ENCODE measurements around the gene RPL41. TPM values are rescaled to one million over a fixed set of nuclear protein-coding genes. Genes with fewer than 3 reads are reported as not detected.

Gene RPL41
- total RNA-seq, 1 donor from 2014 or later = 2,837 TPM

- H3K27ac ChIP-seq = no peak overlapping the region
- TF ChIP-seq, protein P1, sequence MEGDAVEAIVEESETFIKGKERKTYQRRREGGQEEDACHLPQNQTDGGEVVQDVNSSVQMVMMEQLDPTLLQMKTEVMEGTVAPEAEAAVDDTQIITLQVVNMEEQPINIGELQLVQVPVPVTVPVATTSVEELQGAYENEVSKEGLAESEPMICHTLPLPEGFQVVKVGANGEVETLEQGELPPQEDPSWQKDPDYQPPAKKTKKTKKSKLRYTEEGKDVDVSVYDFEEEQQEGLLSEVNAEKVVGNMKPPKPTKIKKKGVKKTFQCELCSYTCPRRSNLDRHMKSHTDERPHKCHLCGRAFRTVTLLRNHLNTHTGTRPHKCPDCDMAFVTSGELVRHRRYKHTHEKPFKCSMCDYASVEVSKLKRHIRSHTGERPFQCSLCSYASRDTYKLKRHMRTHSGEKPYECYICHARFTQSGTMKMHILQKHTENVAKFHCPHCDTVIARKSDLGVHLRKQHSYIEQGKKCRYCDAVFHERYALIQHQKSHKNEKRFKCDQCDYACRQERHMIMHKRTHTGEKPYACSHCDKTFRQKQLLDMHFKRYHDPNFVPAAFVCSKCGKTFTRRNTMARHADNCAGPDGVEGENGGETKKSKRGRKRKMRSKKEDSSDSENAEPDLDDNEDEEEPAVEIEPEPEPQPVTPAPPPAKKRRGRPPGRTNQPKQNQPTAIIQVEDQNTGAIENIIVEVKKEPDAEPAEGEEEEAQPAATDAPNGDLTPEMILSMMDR (IDR thresholded peaks at IDR 0.05) = no peak
- no peaks in the 10 kb centered on the region for H3K9me3 ChIP-seq
- H3K4me3 ChIP-seq = no peak overlapping the region
- H3K27me3 ChIP-seq (ENCODE audit: low read depth) = no peaks in the 10 kb centered on the region
- peaks cover 99% of the 10 kb centered on the region for H3K36me3 ChIP-seq
- DNase-seq = no peak
- intact Hi-C loops (cut with DNase I) = no loop called here
- H3K4me1 ChIP-seq = peaks cover 2% of the 10 kb centered on the region
- ATAC-seq = no peak
These were observed 21.6 kb downstream of the RPL41 start for GRCh38 chr12:56137853-56138571.

DNA sequence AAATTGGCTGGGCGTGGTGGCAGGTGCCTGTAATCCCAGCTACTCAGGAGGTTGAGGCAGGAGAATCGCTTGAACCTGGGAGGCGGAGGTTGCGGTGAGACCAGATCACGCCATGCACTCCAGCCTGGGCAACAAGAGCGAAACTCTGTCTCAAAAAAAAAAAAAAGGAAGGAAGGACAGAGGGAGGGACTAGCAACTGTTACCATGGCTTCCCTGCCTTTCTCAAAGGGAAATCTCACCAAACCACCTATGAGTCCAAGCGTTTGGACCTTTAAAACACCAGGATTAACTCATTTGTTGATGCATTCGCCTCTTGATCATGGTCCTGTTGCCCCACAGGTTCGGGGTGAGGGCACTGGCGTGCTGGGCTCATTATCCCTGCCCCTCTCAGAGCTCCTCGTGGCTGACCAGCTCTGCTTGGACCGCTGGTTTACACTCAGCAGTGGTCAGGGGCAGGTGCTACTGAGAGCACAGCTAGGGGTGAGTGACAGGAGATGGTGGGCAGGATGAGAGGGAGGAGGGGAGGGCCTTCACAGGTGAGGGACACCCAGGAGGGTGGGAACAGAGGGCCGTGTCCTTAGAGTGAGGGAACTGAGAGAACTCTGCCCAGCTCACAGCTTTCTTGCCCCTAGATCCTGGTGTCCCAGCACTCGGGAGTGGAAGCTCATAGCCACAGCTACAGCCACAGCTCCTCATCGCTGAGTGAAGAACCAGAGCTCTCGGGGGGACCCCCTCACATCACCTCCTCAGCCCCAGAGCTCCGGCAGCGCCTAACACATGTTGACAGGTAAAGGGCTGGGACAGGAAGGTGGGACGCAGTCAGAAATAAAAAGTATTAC is 25.7 kb downstream of the RPL41 start:
- ATAC-seq (peak in 1 of 2 donors; percentile 21), DNase-seq (peak; percentile 38)
- intact Hi-C loops (cut with DNase I) = no loop called here
- Histone ChIP-seq H3K4me1 (peaks cover 32% of the 10 kb centered on the region), H3K9me3 (no peaks in the 10 kb centered on the region), H3K4me3 (no peak overlapping the region), H3K27me3 (ENCODE audit: low read depth) (no peaks in the 10 kb centered on the region), H3K27ac (no peak overlapping the region), H3K36me3 (peaks cover 82% of the 10 kb centered on the region)
- TF ChIP-seq, protein P1 (IDR thresholded peaks at IDR 0.05) = no peak

GRCh38 chr12:56143217-56143616 is 26.8 kb downstream of the RPL41 start:
- Histone ChIP-seq H3K27ac (peak overlapping the region; percentile 73), H3K4me3 (no peak overlapping the region), H3K36me3 (peaks cover 71% of the 10 kb centered on the region), H3K9me3 (no peaks in the 10 kb centered on the region), H3K4me1 (peaks cover 37% of the 10 kb centered on the region), H3K27me3 (ENCODE audit: low read depth) (no peaks in the 10 kb centered on the region)
- TF ChIP-seq, protein P1 (IDR thresholded peaks at IDR 0.05) = no peak
- DNase-seq (no peak), ATAC-seq (no peak)
- intact Hi-C loops (cut with DNase I) = no loop called here

- peaks cover 65% of the 10 kb centered on the region for H3K36me3 ChIP-seq
- peaks cover 37% of the 10 kb centered on the region for H3K4me1 ChIP-seq
- no peak overlapping the region for H3K4me3 ChIP-seq
- ATAC-seq (peak; percentile 42 to 55), DNase-seq (peak; percentile 41)
- TF ChIP-seq, protein P1 (IDR thresholded peaks at IDR 0.05) = no peak
- intact Hi-C loops (cut with DNase I) = no loop called here
- no peaks in the 10 kb centered on the region for H3K9me3 ChIP-seq
- no peaks in the 10 kb centered on the region for H3K27me3 ChIP-seq (ENCODE audit: low read depth)
- peak overlapping the region; percentile 73 for H3K27ac ChIP-seq
These were observed 27.4 kb downstream of the RPL41 start for GRCh38 chr12:56143870-56144269.

- intact Hi-C loops (cut with DNase I) = no loop called here
- TF ChIP-seq, protein P1 (IDR thresholded peaks at IDR 0.05) = no peak
- Histone ChIP-seq H3K4me1 (peaks cover 37% of the 10 kb centered on the region), H3K36me3 (peaks cover 51% of the 10 kb centered on the region), H3K9me3 (no peaks in the 10 kb centered on the region), H3K27ac (peak overlapping the region; percentile 73), H3K27me3 (ENCODE audit: low read depth) (no peaks in the 10 kb centered on the region), H3K4me3 (no peak overlapping the region)
- DNase-seq (no peak), ATAC-seq (no peak)
These were observed 28.8 kb downstream of the RPL41 start for GRCh38 chr12:56145217-56145616.
